AG09309 (cell line): ENCODE data around the gene SH3BGRL2.
A peak's percentile ranks its signal among the peaks of the same experiment; 100 is the strongest.

Experiments used
- DNase-seq: peaks from one replicate; pipeline ENCODE4 v3.0.0-alpha.2; 2010; ENCODE audit warnings: low read depth
- H3K4me3 ChIP-seq: 2 replicates; pipeline ENCODE4 v1.5.1; 2011; ENCODE audit warnings: mild to moderate bottlenecking, low read depth, low read length, moderate library complexity; ENCODE audit not compliant: control insufficient read depth
- TF ChIP-seq, protein P1 (sequence below): IDR thresholded peaks from 2 replicates; pipeline ENCODE4 v1.5.1; 2011; ENCODE audit warnings: mild to moderate bottlenecking, low read depth, low read length, inconsistent platforms; ENCODE audit not compliant: insufficient read depth, control insufficient read depth; ENCODE audit errors: missing control alignments

Gene SH3BGRL2

DNA sequence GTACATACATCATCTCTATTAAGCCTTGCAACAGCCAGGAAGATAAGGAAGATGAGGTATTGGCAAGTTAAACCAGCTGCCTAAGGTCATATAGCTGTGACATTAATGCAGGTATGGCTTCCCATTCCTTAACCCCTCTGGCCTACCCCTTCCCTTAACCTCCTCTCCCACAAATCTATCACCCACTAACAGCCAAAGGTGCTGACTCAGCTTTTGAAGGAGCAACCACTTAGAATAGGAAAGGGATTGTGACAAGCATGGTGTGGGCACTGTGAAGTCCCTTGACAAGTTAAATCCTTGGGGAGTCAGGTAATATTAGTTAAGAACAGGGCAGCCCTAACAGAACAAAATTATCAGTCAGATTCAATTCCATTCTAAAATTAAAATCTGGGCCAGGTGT is 5.4 kb upstream of the SH3BGRL2 start:
- H3K4me3 ChIP-seq, result no peak overlapping the region
- TF ChIP-seq, protein P1, sequence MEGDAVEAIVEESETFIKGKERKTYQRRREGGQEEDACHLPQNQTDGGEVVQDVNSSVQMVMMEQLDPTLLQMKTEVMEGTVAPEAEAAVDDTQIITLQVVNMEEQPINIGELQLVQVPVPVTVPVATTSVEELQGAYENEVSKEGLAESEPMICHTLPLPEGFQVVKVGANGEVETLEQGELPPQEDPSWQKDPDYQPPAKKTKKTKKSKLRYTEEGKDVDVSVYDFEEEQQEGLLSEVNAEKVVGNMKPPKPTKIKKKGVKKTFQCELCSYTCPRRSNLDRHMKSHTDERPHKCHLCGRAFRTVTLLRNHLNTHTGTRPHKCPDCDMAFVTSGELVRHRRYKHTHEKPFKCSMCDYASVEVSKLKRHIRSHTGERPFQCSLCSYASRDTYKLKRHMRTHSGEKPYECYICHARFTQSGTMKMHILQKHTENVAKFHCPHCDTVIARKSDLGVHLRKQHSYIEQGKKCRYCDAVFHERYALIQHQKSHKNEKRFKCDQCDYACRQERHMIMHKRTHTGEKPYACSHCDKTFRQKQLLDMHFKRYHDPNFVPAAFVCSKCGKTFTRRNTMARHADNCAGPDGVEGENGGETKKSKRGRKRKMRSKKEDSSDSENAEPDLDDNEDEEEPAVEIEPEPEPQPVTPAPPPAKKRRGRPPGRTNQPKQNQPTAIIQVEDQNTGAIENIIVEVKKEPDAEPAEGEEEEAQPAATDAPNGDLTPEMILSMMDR, result no peak
- DNase-seq, result no peak

GRCh38 chr6:79626811-79627210 is 4.3 kb upstream of the SH3BGRL2 start:
- DNase-seq, result no peak
- H3K4me3 ChIP-seq, result no peak overlapping the region
- TF ChIP-seq, protein P1, result no peak

- TF ChIP-seq, protein P1, result no peak
- H3K4me3 ChIP-seq, result no peak overlapping the region
These were observed 3.7 kb upstream of the SH3BGRL2 start for GRCh38 chr6:79627422-79627821.

GRCh38 chr6:79628466-79629288 is 2.5 kb upstream of the SH3BGRL2 start:
- no peak overlapping the region for H3K4me3 ChIP-seq
- TF ChIP-seq, protein P1, result no peak
- no peak for DNase-seq

More at GRCh38 chr6:79627422-79627821, 3.7 kb upstream of the SH3BGRL2 start:
- DNase-seq, result no peak

- peak overlapping the region; percentile 59 for H3K4me3 ChIP-seq
- DNase-seq, result no peak
- TF ChIP-seq, protein P1, result no peak
These were observed 698 bp upstream of the SH3BGRL2 start for GRCh38 chr6:79630380-79630882.

DNA sequence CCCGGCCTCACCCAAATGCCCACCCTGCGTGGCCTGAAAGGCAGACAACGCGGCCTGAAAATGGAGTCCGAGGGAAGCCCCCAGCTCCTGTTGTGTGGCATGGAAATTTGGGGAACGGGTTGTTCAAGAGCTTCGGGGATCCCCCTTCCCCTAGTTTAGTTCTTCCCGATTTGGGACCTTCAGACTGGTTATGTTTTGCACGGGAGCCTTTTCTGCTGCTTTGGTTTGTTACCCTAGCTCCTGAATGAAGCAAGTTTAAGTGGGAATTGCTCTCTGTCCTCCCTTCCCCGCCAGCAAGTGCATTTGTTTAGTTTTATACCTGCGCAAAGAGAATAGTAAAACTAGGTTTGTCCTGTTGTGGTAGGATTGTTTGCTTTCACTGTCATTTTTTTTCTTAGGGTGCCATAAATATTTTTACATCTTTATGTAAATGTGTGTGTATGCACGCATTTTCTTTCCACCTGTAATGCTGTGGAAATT is 604 bp downstream of the SH3BGRL2 start:
- no peak for DNase-seq
- peak overlapping the region; percentile 59 for H3K4me3 ChIP-seq
- TF ChIP-seq, protein P1, result no peak

DNA sequence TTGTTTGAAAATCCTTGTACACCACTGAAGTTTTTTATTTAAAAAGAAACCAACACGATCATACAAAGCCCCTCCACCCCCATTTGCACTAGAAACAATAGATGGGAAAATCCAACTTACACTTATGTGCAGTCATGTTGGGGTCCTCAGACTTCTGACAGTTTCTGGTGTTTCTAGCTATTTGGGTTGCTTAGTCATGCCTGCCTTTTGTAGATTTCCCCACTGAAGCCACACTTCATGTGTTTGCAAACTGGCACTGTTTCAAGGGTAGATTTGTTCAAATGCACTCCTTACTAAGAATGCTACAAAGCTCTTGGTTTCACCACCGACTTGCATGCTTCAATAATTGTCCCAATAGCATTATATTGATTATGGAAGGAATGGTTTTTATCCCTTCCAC is 1.5 kb downstream of the SH3BGRL2 start:
- DNase-seq, result no peak
- TF ChIP-seq, protein P1, result no peak
- no peak overlapping the region for H3K4me3 ChIP-seq
